Stimulated activated CD8-positive, alpha-beta memory T cell treated with anti-CD3 and anti-CD28 coated beads, Interleukin-15, amount 100 ng/mL, for 24 hours (primary cell): ENCODE measurements around the gene HHAT.

ENCODE experiments used
- DNase-seq: peaks from one replicate; pipeline ENCODE4 v3.0.0-alpha.2; 2020; ENCODE audit warnings: low read depth

HHAT gene

DNA sequence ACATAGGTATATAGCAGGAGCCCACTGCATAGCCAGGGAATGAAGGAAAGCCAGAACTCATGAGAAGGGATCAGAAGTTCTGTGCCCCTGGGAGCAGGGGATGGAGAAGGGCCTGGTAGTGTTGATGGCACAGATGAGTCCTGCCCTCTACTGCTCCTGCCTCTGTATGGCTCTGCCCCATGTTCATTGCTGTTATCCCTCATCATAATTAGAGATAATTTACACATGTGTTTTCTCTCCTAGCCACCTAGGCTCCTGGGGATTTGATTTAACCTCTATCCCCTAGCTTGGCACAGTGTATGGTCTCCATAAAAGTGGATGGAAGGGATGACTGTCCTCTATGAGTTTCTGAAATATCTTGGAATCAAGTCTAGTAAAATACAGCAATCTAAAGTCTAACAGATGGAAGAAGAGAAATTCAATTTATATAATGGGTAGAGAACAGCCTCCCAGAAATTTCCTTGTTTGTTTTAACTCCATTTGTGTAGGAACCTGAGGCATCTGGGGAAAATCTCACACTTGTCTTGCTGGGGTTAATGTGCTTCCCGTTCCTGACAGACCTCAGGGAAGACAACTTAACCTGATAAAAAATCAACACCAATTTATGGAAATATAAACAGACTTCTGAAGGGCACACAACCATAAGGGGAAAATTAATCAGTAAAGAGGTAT lies 393.8 kb downstream of the HHAT start:
- no peak for DNase-seq

DNA sequence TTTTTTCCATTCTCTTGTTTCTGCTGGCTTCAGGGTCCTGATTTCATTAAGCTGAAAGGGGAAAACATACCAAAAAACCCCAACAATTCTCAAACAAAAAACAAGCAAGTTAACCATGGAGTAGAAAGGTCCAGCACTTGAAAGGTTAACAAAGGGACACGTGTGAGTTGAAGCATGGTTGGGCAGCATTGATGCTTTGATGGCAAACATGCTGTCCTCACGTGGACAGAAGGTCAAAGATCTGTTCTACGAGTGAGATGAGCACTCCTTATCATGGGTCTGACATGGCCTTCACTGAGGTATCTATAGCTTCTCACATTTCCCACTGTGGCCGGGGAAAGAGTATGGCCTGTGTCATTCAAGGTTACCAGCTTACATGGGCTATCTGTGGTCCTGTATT lies 394.9 kb downstream of the HHAT start:
- no peak for DNase-seq

DNA sequence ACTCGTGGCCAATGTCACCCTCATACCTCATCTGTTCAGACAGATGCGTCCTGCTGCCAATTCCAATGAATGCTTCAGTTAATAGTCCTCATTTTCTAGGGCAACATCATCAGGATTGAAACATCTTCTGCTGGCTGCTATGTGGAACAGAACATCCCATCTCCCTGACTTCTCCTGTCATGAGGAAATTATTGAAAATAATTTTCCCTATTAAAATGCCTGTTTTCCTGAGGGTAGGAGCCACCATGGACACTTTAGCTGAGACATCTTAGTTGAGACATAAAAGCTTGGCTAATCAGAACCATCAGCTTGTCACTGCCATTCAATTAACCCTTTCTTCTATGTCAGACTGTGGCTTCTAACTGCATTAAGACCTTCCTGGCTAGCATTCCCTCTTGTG lies 396.1 kb downstream of the HHAT start:
- DNase-seq: no peak
